Measurements from ENCODE around the gene PLD6.
A peak's percentile ranks its signal among the peaks of the same experiment; 100 is the strongest.

The PLD6 gene

DNA sequence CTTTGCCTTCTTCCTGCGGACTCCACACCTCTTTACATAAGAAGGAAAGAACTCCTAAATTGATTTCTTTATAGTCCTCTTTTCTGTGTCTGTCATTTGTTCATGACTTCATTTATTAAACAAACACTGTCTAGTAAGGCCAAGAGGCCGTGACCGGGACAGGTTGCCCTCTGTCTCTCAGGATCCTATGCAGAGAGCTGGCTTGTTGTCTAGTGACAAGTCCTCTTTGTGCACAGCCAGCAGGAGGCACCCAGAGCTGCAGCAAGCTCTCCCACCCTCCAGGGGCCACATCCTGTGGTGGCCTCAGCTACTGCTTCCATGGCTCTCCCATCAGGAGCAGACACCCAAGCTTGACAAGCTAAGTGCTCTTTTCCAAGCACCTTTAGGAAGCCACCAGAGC is 50.6 kb downstream of the PLD6 start:
- no peak for DNase-seq (ENCODE audit: low read depth in 2 of 2)

DNA sequence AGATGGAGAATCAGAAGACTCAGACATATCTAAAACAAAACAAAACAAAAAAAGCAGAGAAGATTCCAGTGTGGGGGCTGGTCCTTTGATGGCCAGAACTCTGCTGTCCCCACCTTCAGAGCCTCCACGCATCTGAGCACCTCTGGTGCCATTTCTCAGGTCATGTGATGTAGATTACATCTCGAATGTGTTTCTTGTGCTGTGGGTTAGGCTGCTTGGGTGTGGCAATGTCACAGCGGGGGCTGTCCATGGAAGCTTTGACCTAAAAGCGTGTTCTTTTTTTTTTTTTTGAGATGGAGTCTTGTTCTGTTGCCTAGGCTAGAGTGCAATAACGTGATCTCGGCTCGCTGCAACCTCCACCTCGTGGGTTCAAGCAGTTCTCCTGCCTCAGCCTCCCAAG is 51.2 kb downstream of the PLD6 start:
- no peak for DNase-seq (ENCODE audit: low read depth in 2 of 2)

DNA sequence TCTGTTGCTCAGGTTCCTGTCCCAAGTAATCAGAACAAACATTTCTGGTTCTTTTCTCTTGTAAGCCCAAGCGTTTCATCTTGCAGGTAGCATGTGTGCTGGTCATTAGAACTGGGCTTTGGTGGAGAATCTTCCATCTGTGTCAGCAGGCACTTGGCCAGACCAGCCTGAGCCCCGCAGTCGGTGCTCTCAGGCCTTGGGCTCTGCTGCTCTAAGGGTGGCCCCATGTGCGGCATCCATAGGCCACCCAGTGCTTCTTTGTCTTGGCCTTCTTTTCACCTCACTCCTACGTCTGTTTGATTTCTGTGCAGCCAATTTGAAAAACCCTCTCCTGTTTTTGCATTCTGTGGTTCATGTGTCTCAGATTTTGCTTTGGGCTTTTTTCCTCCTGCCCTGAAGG is 51.6 kb downstream of the PLD6 start:
- no peak for DNase-seq (ENCODE audit: low read depth in 2 of 2)

DNA sequence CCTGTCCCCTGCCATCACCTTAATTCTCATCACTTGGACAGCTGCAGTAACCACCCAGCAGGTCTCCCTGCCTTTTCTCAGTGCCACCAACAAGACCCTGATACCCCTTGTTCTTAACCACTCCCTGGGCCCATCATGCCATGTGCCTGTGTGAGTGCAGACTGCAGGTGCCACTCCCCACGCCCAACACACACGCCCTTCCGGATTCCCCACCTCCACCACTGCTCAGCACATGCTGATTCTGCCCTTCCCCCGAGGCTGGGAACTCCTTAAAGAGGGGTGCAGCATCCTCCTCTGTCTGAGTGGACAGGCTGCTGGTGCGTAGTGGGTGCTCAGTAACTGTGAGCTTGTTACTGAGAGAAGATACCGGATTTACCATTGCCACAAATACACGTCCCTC is 52.4 kb downstream of the PLD6 start:
- DNase-seq (ENCODE audit: low read depth in 2 of 2): no peak

DNA sequence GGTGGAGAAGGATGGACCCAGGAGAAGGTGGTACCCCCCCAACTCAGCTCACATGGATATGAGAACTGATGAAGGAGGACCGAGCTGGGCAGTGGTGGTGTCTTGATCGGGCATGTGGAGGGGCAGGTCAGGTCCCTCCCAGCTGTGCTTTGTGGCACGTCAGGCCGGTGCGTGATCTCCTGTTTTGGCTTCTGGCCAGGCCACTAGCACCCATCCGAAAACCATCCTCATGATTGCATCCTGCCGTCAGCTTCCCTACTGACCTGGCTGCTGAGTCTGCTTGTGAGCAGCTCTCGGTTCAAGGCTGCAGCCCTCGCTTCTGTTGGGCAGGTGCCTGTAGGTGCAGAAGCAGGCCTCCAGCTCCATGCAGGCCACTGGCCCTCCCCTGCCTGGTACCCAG is 53.1 kb downstream of the PLD6 start:
- no peak for DNase-seq (ENCODE audit: low read depth in 2 of 2)

DNA sequence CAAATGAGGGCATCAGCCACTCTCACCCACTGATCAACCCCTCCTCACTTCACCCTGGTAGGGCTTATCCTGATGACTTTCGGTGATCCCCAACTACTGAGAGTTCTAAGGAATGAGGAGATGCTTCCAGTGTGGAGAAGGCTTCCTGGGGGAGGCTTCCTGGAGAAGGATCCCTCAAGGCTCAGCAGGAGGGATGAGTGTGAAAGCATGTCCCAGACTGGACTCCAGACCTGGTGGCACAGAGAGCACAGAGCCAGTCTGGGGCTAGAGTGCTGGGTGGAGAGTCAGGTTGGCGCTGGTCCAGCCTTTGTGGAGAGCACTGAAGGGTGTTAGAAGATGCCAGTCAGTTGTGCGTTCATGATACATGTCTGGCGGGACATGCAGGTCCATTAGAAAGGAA is 53.7 kb downstream of the PLD6 start:
- DNase-seq (ENCODE audit: low read depth in 2 of 2): no peak

DNA sequence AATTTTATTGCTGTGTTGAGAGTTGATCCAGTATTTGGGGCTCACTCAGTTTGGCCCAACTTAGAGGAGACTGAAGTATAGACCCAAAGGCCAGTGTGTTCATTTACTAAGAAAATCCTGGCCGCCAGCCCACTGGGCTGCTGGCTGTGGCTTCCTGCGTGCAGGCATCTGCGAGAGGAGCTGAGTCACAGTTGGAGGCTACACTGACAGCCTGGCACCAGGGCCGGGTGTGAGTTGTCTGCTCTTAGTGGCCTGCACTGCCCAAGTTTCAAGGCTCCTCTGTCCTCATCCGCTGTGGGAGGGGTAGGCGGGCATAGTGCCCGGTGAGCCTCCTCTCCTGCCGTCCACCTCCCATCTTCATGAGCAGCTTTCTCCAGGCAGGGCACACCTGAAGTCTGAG is 54.2 kb downstream of the PLD6 start:
- DNase-seq (ENCODE audit: low read depth in 2 of 2): peak in 1 of 2 donors; percentile 29

DNA sequence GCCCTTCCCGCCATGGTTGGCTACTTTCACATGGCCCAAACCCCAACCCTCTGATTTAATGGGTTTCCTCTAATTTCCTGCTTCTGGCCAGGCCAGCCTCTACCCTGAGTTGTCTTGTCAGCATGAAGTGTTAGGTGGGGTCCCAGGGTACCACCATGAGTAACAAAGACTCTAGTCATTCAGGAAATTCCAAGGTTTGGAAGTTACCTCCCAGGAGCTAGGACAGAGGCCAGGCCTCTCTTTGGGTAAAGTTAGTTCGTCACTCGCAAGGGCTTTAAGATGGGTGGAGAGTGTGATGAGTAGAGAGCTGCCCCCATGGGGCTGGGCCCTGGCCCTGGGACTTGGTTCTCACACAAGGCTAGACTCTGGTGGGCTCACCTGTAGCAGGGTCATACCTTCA is 54.6 kb downstream of the PLD6 start:
- DNase-seq (ENCODE audit: low read depth in 2 of 2): no peak

DNA sequence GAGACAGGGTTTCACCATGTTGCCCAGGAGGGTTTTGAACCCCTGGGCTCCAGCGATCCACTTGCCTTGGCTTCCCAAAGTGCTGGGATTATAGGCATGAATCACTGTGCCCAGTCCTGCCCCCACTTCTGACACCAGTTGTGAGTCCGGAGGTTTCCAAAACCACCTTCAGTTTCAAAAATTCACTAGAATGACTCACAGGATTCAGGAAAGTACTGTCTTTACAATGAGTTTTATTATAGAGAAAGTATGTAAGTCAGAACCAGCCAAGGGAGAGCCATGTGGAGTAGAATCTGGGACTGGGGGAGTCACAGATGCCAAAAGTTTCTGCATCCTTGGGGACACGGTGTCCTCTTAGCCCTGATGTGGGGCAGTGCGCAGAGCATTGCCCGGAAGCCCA is 55.1 kb downstream of the PLD6 start:
- peak in 1 of 2 donors; percentile 27 for DNase-seq (ENCODE audit: low read depth in 2 of 2)

Measured in stimulated activated CD4-positive, alpha-beta T cell treated with anti-CD3 and anti-CD28 coated beads, Interleukin-15, amount 100 ng/mL, for 48 hours (primary cell).